ENCODE results near the gene C5orf52. TPM values are rescaled to one million over a fixed set of nuclear protein-coding genes. Genes with fewer than 3 reads are reported as not detected.
"Not testable (repeated sequence)": the region's sequence is repeated elsewhere in the genome, so short reads cannot be mapped to it uniquely, and the experiment has no call there.

The C5orf52 gene
- total RNA-seq, 1 experiment from 2014 or later: 0.84 TPM

- H3K4me2 ChIP-seq (ENCODE audit: low read length): no peak overlapping the region
- H3K79me2 ChIP-seq (ENCODE audit: low read length): no peaks in the 10 kb centered on the region
- BruUV-seq (replicated peaks): no TSS peak
- H3K4me1 ChIP-seq (ENCODE audit: insufficient read depth, low read length): no peaks in the 10 kb centered on the region
- no peak overlapping the region for H2AFZ ChIP-seq (ENCODE audit: low read length)
- DNase-seq (no peak), ATAC-seq (no peak)
- no peaks in the 10 kb centered on the region for H3K27me3 ChIP-seq (ENCODE audit: low read length)
- H3K36me3 ChIP-seq (ENCODE audit: low read depth, low read length): no peaks in the 10 kb centered on the region
- H3K9me2 ChIP-seq (replicated peaks; ENCODE audit: low read length): no peaks in the 10 kb centered on the region
- no peak for TF ChIP-seq EZH2 (IDR thresholded peaks at IDR 0.05; ENCODE audit: low read length, unreplicated experiment)
- H3K27ac ChIP-seq (ENCODE audit: low read length): no peak overlapping the region
- H3F3A ChIP-seq (ENCODE audit: low read length, unreplicated experiment): no peaks in the 10 kb centered on the region
- POLR2A ChIA-PET (ENCODE audit: unreplicated experiment): interaction anchor here (0.7 kb wide), 1 partner anchor 696 kb away, joined by 5 read pairs; no protein-coding TSS in a partner anchor
- no peak overlapping the region for H3K9ac ChIP-seq (ENCODE audit: low read length)
- H4K20me1 ChIP-seq (ENCODE audit: low read length): no peaks in the 10 kb centered on the region
- H3K4me3 ChIP-seq (ENCODE audit: low read length): no peak overlapping the region
- H3K9me3 ChIP-seq (ENCODE audit: low read length): no peaks in the 10 kb centered on the region
- intact Hi-C loops (cut with micrococcal nuclease): no loop called here
- CTCF ChIA-PET: no interaction called here
These were observed 15.8 kb downstream of the C5orf52 start for GRCh38 chr5:157687198-157687554.

- POLR2A ChIA-PET (ENCODE audit: unreplicated experiment): no interaction called here
- no peaks in the 10 kb centered on the region for H3K9me2 ChIP-seq (replicated peaks; ENCODE audit: low read length)
- H3K27me3 ChIP-seq (ENCODE audit: low read length): no peaks in the 10 kb centered on the region
- intact Hi-C loops (cut with micrococcal nuclease): no loop called here
- no peaks in the 10 kb centered on the region for H4K20me1 ChIP-seq (ENCODE audit: low read length)
- TF ChIP-seq CTCF (conservative IDR thresholded peaks at IDR 0.05; ENCODE audit: low read depth, low read length) (0 out of 2 replicates have a peak, but pooled peaks have one; percentile 18), EZH2 (IDR thresholded peaks at IDR 0.05; ENCODE audit: low read length, unreplicated experiment) (no peak)
- no peak overlapping the region for H2AFZ ChIP-seq (ENCODE audit: low read length)
- H3K27ac ChIP-seq (ENCODE audit: low read length): no peak overlapping the region
- H3K4me3 ChIP-seq (ENCODE audit: low read length): no peak overlapping the region
- no TSS peak for BruUV-seq (replicated peaks)
- H3K9ac ChIP-seq (ENCODE audit: low read length): no peak overlapping the region
- H3F3A ChIP-seq (ENCODE audit: low read length, unreplicated experiment): no peaks in the 10 kb centered on the region
- H3K4me2 ChIP-seq (ENCODE audit: low read length): no peak overlapping the region
- DNase-seq (no peak), ATAC-seq (no peak)
- H3K4me1 ChIP-seq (ENCODE audit: insufficient read depth, low read length): no peaks in the 10 kb centered on the region
- H3K79me2 ChIP-seq (ENCODE audit: low read length): no peaks in the 10 kb centered on the region
- H3K36me3 ChIP-seq (ENCODE audit: low read depth, low read length): no peaks in the 10 kb centered on the region
- CTCF ChIA-PET: no interaction called here
- no peaks in the 10 kb centered on the region for H3K9me3 ChIP-seq (ENCODE audit: low read length)
These were observed 18.8 kb downstream of the C5orf52 start for GRCh38 chr5:157689942-157690689.

GRCh38 chr5:157690690-157691433, 19.5 kb downstream of the C5orf52 start:
- no peaks in the 10 kb centered on the region for H3K79me2 ChIP-seq (ENCODE audit: low read length)
- H3K27me3 ChIP-seq (ENCODE audit: low read length): no peaks in the 10 kb centered on the region
- no peak overlapping the region for H2AFZ ChIP-seq (ENCODE audit: low read length)
- no peaks in the 10 kb centered on the region for H3F3A ChIP-seq (ENCODE audit: low read length, unreplicated experiment)
- no peaks in the 10 kb centered on the region for H4K20me1 ChIP-seq (ENCODE audit: low read length)
- no peak overlapping the region for H3K9ac ChIP-seq (ENCODE audit: low read length)
- H3K27ac ChIP-seq (ENCODE audit: low read length): no peak overlapping the region
- ATAC-seq: no peak
- POLR2A ChIA-PET (ENCODE audit: unreplicated experiment): no interaction called here
- intact Hi-C loops (cut with micrococcal nuclease): no loop called here
- TF ChIP-seq EZH2 (IDR thresholded peaks at IDR 0.05; ENCODE audit: low read length, unreplicated experiment) (no peak), CTCF (conservative IDR thresholded peaks at IDR 0.05; ENCODE audit: low read depth, low read length) (no peak), EZH2phosphoT487 (IDR thresholded peaks at IDR 0.05; ENCODE audit: borderline replicate concordance, low read length) (no peak)
- CTCF ChIA-PET: interaction anchor here (0.6 kb wide), 1 partner anchor 9 kb away, joined by 5 read pairs; no protein-coding TSS in a partner anchor
- no peaks in the 10 kb centered on the region for H3K36me3 ChIP-seq (ENCODE audit: low read depth, low read length)
- no TSS peak for BruUV-seq (replicated peaks)
- H3K4me2 ChIP-seq (ENCODE audit: low read length): no peak overlapping the region
- H3K4me3 ChIP-seq (ENCODE audit: low read length): no peak overlapping the region
- H3K9me3 ChIP-seq (ENCODE audit: low read length): no peaks in the 10 kb centered on the region
- no peaks in the 10 kb centered on the region for H3K4me1 ChIP-seq (ENCODE audit: insufficient read depth, low read length)
- H3K9me2 ChIP-seq (replicated peaks; ENCODE audit: low read length): no peaks in the 10 kb centered on the region
- DNase-seq: no peak

- CTCF ChIA-PET; H3K27ac ChIP-seq (ENCODE audit: low read length); H3F3A ChIP-seq (ENCODE audit: low read length, unreplicated experiment); intact Hi-C loops (cut with micrococcal nuclease); H3K27me3 ChIP-seq (ENCODE audit: low read length); H3K36me3 ChIP-seq (ENCODE audit: low read depth, low read length); H3K9ac ChIP-seq (ENCODE audit: low read length); DNase-seq; H3K9me2 ChIP-seq (replicated peaks; ENCODE audit: low read length); POLR2A ChIA-PET (ENCODE audit: unreplicated experiment); ATAC-seq; H3K79me2 ChIP-seq (ENCODE audit: low read length); H4K20me1 ChIP-seq (ENCODE audit: low read length); H3K9me3 ChIP-seq (ENCODE audit: low read length); H3K4me2 ChIP-seq (ENCODE audit: low read length); BruUV-seq (replicated peaks); H2AFZ ChIP-seq (ENCODE audit: low read length); H3K4me3 ChIP-seq (ENCODE audit: low read length); H3K4me1 ChIP-seq (ENCODE audit: insufficient read depth, low read length): not testable (repeated sequence)
These were observed 22.5 kb downstream of the C5orf52 start for GRCh38 chr5:157693816-157694215.

GRCh38 chr5:157696154-157696553, 24.8 kb downstream of the C5orf52 start:
- intact Hi-C loops (cut with micrococcal nuclease); DNase-seq; H3K9me2 ChIP-seq (replicated peaks; ENCODE audit: low read length); ATAC-seq; BruUV-seq (replicated peaks); H3K27me3 ChIP-seq (ENCODE audit: low read length); H2AFZ ChIP-seq (ENCODE audit: low read length); H3F3A ChIP-seq (ENCODE audit: low read length, unreplicated experiment); H3K4me2 ChIP-seq (ENCODE audit: low read length); H3K4me3 ChIP-seq (ENCODE audit: low read length); H3K4me1 ChIP-seq (ENCODE audit: insufficient read depth, low read length); H3K36me3 ChIP-seq (ENCODE audit: low read depth, low read length); H3K79me2 ChIP-seq (ENCODE audit: low read length); H3K9me3 ChIP-seq (ENCODE audit: low read length); CTCF ChIA-PET; H3K9ac ChIP-seq (ENCODE audit: low read length); H4K20me1 ChIP-seq (ENCODE audit: low read length); POLR2A ChIA-PET (ENCODE audit: unreplicated experiment); H3K27ac ChIP-seq (ENCODE audit: low read length): not testable (repeated sequence)
